HEK293 (cell line): ENCODE results near the gene CHRNA1.

ENCODE experiments used
- CTCF ChIA-PET: fragments of 350-600 bp; formaldehyde crosslinking; extraction: SDS; loops from one replicate; lab custom pipeline; 2021; ENCODE audit warnings: antibody characterized with exemption; lab: Yijun Ruan, JAX
- POLR2A ChIA-PET: fragments of 300-600 bp; formaldehyde crosslinking; extraction: SDS; loops from one replicate; lab custom pipeline; 2020; ENCODE audit warnings: antibody characterized with exemption, inconsistent platforms; lab: Yijun Ruan, JAX
- H3K27ac ChIP-seq: fragments of 200-500 bp; sonication (Bioruptor generic); 2 replicates; pipeline ENCODE4 v1.5.1; 2014; ENCODE audit warnings: low read depth, low read length, control low read depth, inconsistent platforms; ENCODE audit errors: extremely low read depth
- H3K36me3 ChIP-seq, 2 experiments: fragments of 200-500 bp in 1 of 2; sonication (Bioruptor generic) in 1 of 2; 1 replicate in 1 of 2; 2 replicates in 1 of 2; pipeline ENCODE4 v1.5.1; 2014 to 2017; ENCODE audit warnings: inconsistent platforms in 2 of 2, low read length in 2 of 2; ENCODE audit not compliant: control insufficient read depth in 2 of 2, insufficient read depth in 1 of 2
- H3K4me1 ChIP-seq: fragments of 200-500 bp; sonication (Bioruptor generic); 2 replicates; pipeline ENCODE4 v1.5.1; 2014; ENCODE audit warnings: mild to moderate bottlenecking, low read length, inconsistent platforms; ENCODE audit not compliant: control insufficient read depth, insufficient read depth
- H3K4me3 ChIP-seq: 2 replicates; pipeline ENCODE4 v1.5.1; 2011; ENCODE audit warnings: low read depth, mild to moderate bottlenecking, control low read depth, low read length, moderate library complexity
- H3K9me3 ChIP-seq: fragments of 200-500 bp; sonication (Bioruptor generic); 2 replicates; pipeline ENCODE4 v1.5.1; 2014; ENCODE audit warnings: low read depth, low read length, inconsistent platforms; ENCODE audit not compliant: control insufficient read depth, insufficient read depth
- BCL11A ChIP-seq: fragments of 450-650 bp; formaldehyde crosslinking; IDR thresholded peaks from 2 replicates; pipeline ENCODE4 v1.5.1; 2016; ENCODE audit warnings: low read depth, missing biosample characterization, missing genetic modification characterization
- BCL11B ChIP-seq: fragments of 450-650 bp; formaldehyde crosslinking; IDR thresholded peaks from 2 replicates; pipeline ENCODE4 v1.5.1; 2016; ENCODE audit warnings: low read depth, missing biosample characterization, missing genetic modification characterization
- FEZF1 ChIP-seq: fragments of 450-650 bp; formaldehyde crosslinking; IDR thresholded peaks from 2 replicates; pipeline ENCODE4 v1.5.1; 2016; ENCODE audit warnings: missing biosample characterization, missing genetic modification characterization
- GFI1B ChIP-seq: fragments of 450-650 bp; formaldehyde crosslinking; IDR thresholded peaks from 2 replicates; pipeline ENCODE4 v1.5.1; 2016; ENCODE audit warnings: missing biosample characterization, missing genetic modification characterization
- GLIS2 ChIP-seq: fragments of 450-650 bp; formaldehyde crosslinking; IDR thresholded peaks from 2 replicates; pipeline ENCODE4 v1.5.1; 2016; ENCODE audit warnings: missing biosample characterization, missing genetic modification characterization
- KLF10 ChIP-seq: fragments of 450-650 bp; IDR thresholded peaks from 2 replicates; pipeline ENCODE4 v1.5.1; 2018; ENCODE audit warnings: missing biosample characterization, mild to moderate bottlenecking, missing genetic modification characterization
- MEIS1 ChIP-seq: sonication (generic); formaldehyde crosslinking; IDR thresholded peaks from 2 replicates; pipeline ENCODE4 v1.8.1; 2022; ENCODE audit warnings: missing genetic modification reagents, mild to moderate bottlenecking, borderline replicate concordance
- MZF1 ChIP-seq: fragments of 450-650 bp; formaldehyde crosslinking; IDR thresholded peaks from 2 replicates; pipeline ENCODE4 v1.5.1; 2017; ENCODE audit warnings: missing biosample characterization, missing genetic modification characterization, borderline replicate concordance
- SP2 ChIP-seq: fragments of 450-650 bp; formaldehyde crosslinking; IDR thresholded peaks from 2 replicates; pipeline ENCODE4 v1.5.1; 2016; ENCODE audit warnings: missing biosample characterization, missing genetic modification characterization
- TRIM28 ChIP-seq: IDR thresholded peaks from 2 replicates; pipeline ENCODE4 v1.6.1; 2011; ENCODE audit warnings: low read length, control low read depth, borderline replicate concordance
- ZBTB48 ChIP-seq: fragments of 450-650 bp; formaldehyde crosslinking; IDR thresholded peaks from 2 replicates; pipeline ENCODE4 v1.5.1; 2016; ENCODE audit warnings: missing biosample characterization, missing genetic modification characterization
- ZIC2 ChIP-seq: fragments of 450-650 bp; formaldehyde crosslinking; IDR thresholded peaks from 2 replicates; pipeline ENCODE4 v1.5.1; 2016; ENCODE audit warnings: missing biosample characterization, missing genetic modification characterization
- ZNF10 ChIP-seq: fragments of 450-650 bp; formaldehyde crosslinking; IDR thresholded peaks from 2 replicates; pipeline ENCODE4 v1.5.1; 2017; ENCODE audit warnings: missing biosample characterization, missing genetic modification characterization
- ZNF132 ChIP-seq: fragments of 450-650 bp; formaldehyde crosslinking; IDR thresholded peaks from 2 replicates; pipeline ENCODE4 v1.5.1; 2017; ENCODE audit warnings: missing biosample characterization, missing genetic modification characterization, borderline replicate concordance
- ZNF146 ChIP-seq: fragments of 450-650 bp; formaldehyde crosslinking; IDR thresholded peaks from 2 replicates; pipeline ENCODE4 v1.5.1; 2016; ENCODE audit warnings: missing biosample characterization, missing genetic modification characterization
- ZNF16 ChIP-seq: fragments of 450-650 bp; formaldehyde crosslinking; IDR thresholded peaks from 2 replicates; pipeline ENCODE4 v1.5.1; 2016; ENCODE audit warnings: low read depth, missing biosample characterization, missing genetic modification characterization
- ZNF175 ChIP-seq: fragments of 450-650 bp; formaldehyde crosslinking; IDR thresholded peaks from 2 replicates; pipeline ENCODE4 v1.5.1; 2016; ENCODE audit warnings: missing biosample characterization, missing genetic modification characterization
- ZNF2 ChIP-seq: fragments of 450-650 bp; formaldehyde crosslinking; IDR thresholded peaks from 2 replicates; pipeline ENCODE4 v1.5.1; 2016; ENCODE audit warnings: missing biosample characterization, missing genetic modification characterization
- ZNF211 ChIP-seq: fragments of 450-650 bp; formaldehyde crosslinking; IDR thresholded peaks from 2 replicates; pipeline ENCODE4 v1.5.1; 2016; ENCODE audit warnings: low read depth, missing biosample characterization, missing genetic modification characterization
- ZNF24 ChIP-seq: fragments of 450-650 bp; formaldehyde crosslinking; IDR thresholded peaks from 2 replicates; pipeline ENCODE4 v1.5.1; 2016; ENCODE audit warnings: missing biosample characterization, missing genetic modification characterization
- ZNF248 ChIP-seq: fragments of 450-650 bp; formaldehyde crosslinking; IDR thresholded peaks from 2 replicates; pipeline ENCODE4 v1.5.1; 2017; ENCODE audit warnings: missing biosample characterization, missing genetic modification characterization
- ZNF501 ChIP-seq: fragments of 450-650 bp; formaldehyde crosslinking; IDR thresholded peaks from 2 replicates; pipeline ENCODE4 v1.5.1; 2016; ENCODE audit warnings: missing biosample characterization, missing genetic modification characterization
- ZNF555 ChIP-seq: fragments of 450-650 bp; formaldehyde crosslinking; conservative IDR thresholded peaks from 2 replicates; pipeline ENCODE4 v1.5.1; 2017; ENCODE audit warnings: missing biosample characterization, mild to moderate bottlenecking, missing genetic modification characterization, inconsistent platforms
- ZNF610 ChIP-seq: fragments of 450-650 bp; formaldehyde crosslinking; IDR thresholded peaks from 2 replicates; pipeline ENCODE4 v1.5.1; 2016; ENCODE audit warnings: missing biosample characterization, missing genetic modification characterization, borderline replicate concordance
- ZNF623 ChIP-seq: fragments of 450-650 bp; formaldehyde crosslinking; IDR thresholded peaks from 2 replicates; pipeline ENCODE4 v1.5.1; 2016; ENCODE audit warnings: missing biosample characterization, missing genetic modification characterization
- ZNF660 ChIP-seq: fragments of 450-650 bp; IDR thresholded peaks from 2 replicates; pipeline ENCODE4 v1.5.1; 2018; ENCODE audit warnings: missing biosample characterization, mild to moderate bottlenecking, missing genetic modification characterization
- ZNF664 ChIP-seq: fragments of 450-650 bp; formaldehyde crosslinking; IDR thresholded peaks from 2 replicates; pipeline ENCODE4 v1.5.1; 2016; ENCODE audit warnings: missing biosample characterization, missing genetic modification characterization
- ZNF768 ChIP-seq: fragments of 450-650 bp; formaldehyde crosslinking; IDR thresholded peaks from 2 replicates; pipeline ENCODE4 v1.5.1; 2018; ENCODE audit warnings: missing biosample characterization, mild to moderate bottlenecking, missing genetic modification characterization
- ZSCAN30 ChIP-seq: fragments of 450-650 bp; IDR thresholded peaks from 2 replicates; pipeline ENCODE4 v1.5.1; 2018; ENCODE audit warnings: missing biosample characterization, mild to moderate bottlenecking, missing genetic modification characterization, moderate library complexity
- ZSCAN4 ChIP-seq: fragments of 450-650 bp; formaldehyde crosslinking; IDR thresholded peaks from 2 replicates; pipeline ENCODE4 v1.5.1; 2017; ENCODE audit warnings: missing biosample characterization, missing genetic modification characterization
- ZXDB ChIP-seq: fragments of 450-650 bp; formaldehyde crosslinking; IDR thresholded peaks from 2 replicates; pipeline ENCODE4 v1.5.1; 2016; ENCODE audit warnings: missing biosample characterization, missing genetic modification characterization
- TF ChIP-seq, protein P1 (sequence below): fragments of 450-650 bp; formaldehyde crosslinking; IDR thresholded peaks from 2 replicates; pipeline ENCODE4 v1.5.1; 2016; ENCODE audit warnings: missing biosample characterization, missing genetic modification characterization
- TF ChIP-seq, protein P2 (sequence below): fragments of 450-650 bp; formaldehyde crosslinking; conservative IDR thresholded peaks from 2 replicates; pipeline ENCODE4 v1.5.1; 2016; ENCODE audit warnings: low read depth, missing biosample characterization, missing genetic modification characterization

Gene CHRNA1

DNA sequence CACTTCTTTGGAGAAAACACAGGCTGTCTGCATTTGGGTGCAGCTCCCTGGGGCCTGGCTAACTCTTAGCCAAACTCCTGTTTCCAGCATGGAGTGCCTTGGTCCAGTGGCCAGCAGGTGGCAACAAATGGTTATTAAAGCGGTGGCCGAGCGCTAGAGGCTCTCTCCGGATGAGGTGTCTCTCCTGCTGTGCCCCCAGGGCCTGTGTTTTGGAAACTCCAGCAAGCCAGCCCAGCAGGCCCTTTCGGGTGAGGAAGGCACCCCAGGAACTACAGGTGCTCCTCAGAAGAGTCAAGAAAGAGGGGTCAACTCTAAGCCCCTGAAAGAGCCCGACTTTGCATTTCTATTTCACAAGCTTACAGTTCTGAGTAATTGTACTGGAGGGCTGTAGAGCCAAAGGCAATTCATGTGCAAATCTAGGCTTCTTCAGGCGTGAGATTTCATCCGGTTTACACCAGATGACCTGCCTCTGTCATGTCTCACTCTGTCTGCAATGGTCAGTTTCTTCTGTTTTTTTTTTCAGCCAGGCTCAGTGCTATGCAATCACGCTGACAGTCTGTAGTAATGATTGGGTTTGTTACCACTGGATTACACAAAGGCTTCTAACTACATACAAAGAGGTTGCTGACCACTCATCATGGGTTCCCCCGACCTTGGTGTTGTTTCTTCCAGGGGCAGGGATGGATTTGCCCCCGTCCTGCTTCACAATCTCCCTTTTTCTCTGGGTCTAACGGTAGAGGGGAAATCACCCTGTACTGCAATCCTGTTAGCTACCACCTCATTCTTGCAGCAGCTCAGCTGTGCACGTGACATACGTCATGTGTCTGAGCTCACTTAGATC is 7.6 kb upstream of the CHRNA1 start:
- CTCF ChIA-PET, result interaction anchor here (0.5 to 4.3 kb wide), 67 partner anchors 9 to 1326 kb away, joined by 3 to 142 read pairs (median 4); no protein-coding TSS in a partner anchor
- Histone ChIP-seq H3K4me3 (no peak overlapping the region), H3K36me3 (no peaks in the 10 kb centered on the region), H3K9me3 (no peaks in the 10 kb centered on the region), H3K4me1 (no peaks in the 10 kb centered on the region), H3K27ac (no peak overlapping the region)
- POLR2A ChIA-PET, result interaction anchor here (1.5 kb wide), 1 partner anchor 218 kb away, joined by 4 read pairs; no protein-coding TSS in a partner anchor
- 0 out of 2 replicates have a peak, but pooled peaks have one; percentile 40 for TF ChIP-seq ZSCAN30
- no peak for TF ChIP-seq SP2 (tag by site-specific recombination)
- TF ChIP-seq ZXDB (tag by site-specific recombination), result no peak
- TF ChIP-seq ZNF768 (tag by site-specific recombination), result no peak
- TF ChIP-seq ZNF146 (tag by site-specific recombination), result no peak
- no peak for TF ChIP-seq GLIS2 (tag by site-specific recombination)
- TF ChIP-seq ZNF211, result no peak
- peak; percentile 85 for TF ChIP-seq ZIC2 (tag by site-specific recombination)
- TF ChIP-seq, protein P1, sequence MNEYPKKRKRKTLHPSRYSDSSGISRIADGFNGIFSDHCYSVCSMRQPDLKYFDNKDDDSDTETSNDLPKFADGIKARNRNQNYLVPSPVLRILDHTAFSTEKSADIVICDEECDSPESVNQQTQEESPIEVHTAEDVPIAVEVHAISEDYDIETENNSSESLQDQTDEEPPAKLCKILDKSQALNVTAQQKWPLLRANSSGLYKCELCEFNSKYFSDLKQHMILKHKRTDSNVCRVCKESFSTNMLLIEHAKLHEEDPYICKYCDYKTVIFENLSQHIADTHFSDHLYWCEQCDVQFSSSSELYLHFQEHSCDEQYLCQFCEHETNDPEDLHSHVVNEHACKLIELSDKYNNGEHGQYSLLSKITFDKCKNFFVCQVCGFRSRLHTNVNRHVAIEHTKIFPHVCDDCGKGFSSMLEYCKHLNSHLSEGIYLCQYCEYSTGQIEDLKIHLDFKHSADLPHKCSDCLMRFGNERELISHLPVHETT (tag by site-specific recombination), result no peak
- TF ChIP-seq FEZF1, result no peak
- 0 out of 2 replicates have a peak, but pooled peaks have one; percentile 41 for TF ChIP-seq TRIM28
- no peak for TF ChIP-seq GFI1B (tag by site-specific recombination)
- no peak for TF ChIP-seq ZNF132 (tag by site-specific recombination)
- TF ChIP-seq MEIS1, result no peak
- TF ChIP-seq ZNF664 (tag by site-specific recombination), result no peak
- TF ChIP-seq MZF1 (tag by site-specific recombination), result no peak
- no peak for TF ChIP-seq ZNF16 (tag by site-specific recombination)
- 0 out of 2 replicates have a peak, but pooled peaks have one; percentile 32 for TF ChIP-seq ZNF2 (tag by site-specific recombination)
- no peak for TF ChIP-seq ZNF660 (tag by site-specific recombination)
- TF ChIP-seq ZNF24 (tag by site-specific recombination), result no peak
- no peak for TF ChIP-seq ZNF623 (tag by site-specific recombination)
- TF ChIP-seq ZNF610 (tag by site-specific recombination), result no peak
- no peak for TF ChIP-seq BCL11B (tag by site-specific recombination)
- no peak for TF ChIP-seq ZNF248 (tag by site-specific recombination)
- no peak for TF ChIP-seq ZNF555 (tag by site-specific recombination)
- no peak for TF ChIP-seq ZNF501 (tag by site-specific recombination)
- TF ChIP-seq KLF10 (tag by site-specific recombination), result no peak
- TF ChIP-seq ZSCAN4 (tag by site-specific recombination), result no peak
- TF ChIP-seq ZBTB48 (tag by site-specific recombination), result no peak
- TF ChIP-seq ZNF175 (tag by site-specific recombination), result no peak
- TF ChIP-seq ZNF10 (tag by site-specific recombination), result 0 out of 2 replicates have a peak, but pooled peaks have one; percentile 20
- no peak for TF ChIP-seq BCL11A (tag by site-specific recombination)
- TF ChIP-seq, protein P2, sequence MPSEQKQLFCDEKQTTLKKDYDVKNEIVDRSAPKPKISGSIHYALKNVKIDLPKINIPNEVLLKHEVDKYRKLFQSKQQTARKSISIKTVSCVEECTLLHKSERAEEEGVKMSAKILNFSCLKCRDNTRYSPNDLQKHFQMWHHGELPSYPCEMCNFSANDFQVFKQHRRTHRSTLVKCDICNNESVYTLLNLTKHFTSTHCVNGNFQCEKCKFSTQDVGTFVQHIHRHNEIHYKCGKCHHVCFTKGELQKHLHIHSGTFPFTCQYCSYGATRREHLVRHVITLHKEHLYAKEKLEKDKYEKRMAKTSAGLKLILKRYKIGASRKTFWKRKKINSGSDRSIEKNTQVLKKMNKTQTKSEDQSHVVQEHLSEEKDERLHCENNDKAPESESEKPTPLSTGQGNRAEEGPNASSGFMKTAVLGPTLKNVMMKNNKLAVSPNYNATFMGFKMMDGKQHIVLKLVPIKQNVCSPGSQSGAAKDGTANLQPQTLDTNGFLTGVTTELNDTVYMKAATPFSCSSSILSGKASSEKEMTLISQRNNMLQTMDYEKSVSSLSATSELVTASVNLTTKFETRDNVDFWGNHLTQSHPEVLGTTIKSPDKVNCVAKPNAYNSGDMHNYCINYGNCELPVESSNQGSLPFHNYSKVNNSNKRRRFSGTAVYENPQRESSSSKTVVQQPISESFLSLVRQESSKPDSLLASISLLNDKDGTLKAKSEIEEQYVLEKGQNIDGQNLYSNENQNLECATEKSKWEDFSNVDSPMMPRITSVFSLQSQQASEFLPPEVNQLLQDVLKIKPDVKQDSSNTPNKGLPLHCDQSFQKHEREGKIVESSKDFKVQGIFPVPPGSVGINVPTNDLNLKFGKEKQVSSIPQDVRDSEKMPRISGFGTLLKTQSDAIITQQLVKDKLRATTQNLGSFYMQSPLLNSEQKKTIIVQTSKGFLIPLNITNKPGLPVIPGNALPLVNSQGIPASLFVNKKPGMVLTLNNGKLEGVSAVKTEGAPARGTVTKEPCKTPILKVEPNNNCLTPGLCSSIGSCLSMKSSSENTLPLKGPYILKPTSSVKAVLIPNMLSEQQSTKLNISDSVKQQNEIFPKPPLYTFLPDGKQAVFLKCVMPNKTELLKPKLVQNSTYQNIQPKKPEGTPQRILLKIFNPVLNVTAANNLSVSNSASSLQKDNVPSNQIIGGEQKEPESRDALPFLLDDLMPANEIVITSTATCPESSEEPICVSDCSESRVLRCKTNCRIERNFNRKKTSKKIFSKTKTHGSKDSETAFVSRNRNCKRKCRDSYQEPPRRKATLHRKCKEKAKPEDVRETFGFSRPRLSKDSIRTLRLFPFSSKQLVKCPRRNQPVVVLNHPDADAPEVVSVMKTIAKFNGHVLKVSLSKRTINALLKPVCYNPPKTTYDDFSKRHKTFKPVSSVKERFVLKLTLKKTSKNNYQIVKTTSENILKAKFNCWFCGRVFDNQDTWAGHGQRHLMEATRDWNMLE (tag by site-specific recombination), result no peak
